Gastroesophageal sphincter (tissue), 3 donors: Measurements from ENCODE around the gene AFAP1.

Experiments used
- EP300 ChIP-seq: sonication (generic); formaldehyde crosslinking; IDR thresholded peaks from one replicate; pipeline ENCODE4 v1.6.1; 2017; ENCODE audit warnings: antibody characterized with exemption, mild to moderate bottlenecking
- POLR2A ChIP-seq, 2 donors: fragments of 450-650 bp; IDR thresholded peaks; one replicate each; pipeline ENCODE4 v1.6.1; 2017; ENCODE audit warnings: antibody characterized with exemption in 2 of 2, mild to moderate bottlenecking in 2 of 2, moderate library complexity in 1 of 2
- POLR2AphosphoS5 ChIP-seq: sonication (generic); formaldehyde crosslinking; IDR thresholded peaks from one replicate; pipeline ENCODE4 v1.6.1; 2017; ENCODE audit warnings: antibody characterized with exemption
- TF ChIP-seq, protein P1 (sequence below), 4 experiments: fragments of 200-600 bp in 2 of 4; fragments of 450-650 bp in 2 of 4; sonication (generic) in 1 of 4; IDR thresholded peaks; one replicate each; pipeline ENCODE4 v1.5.1; 2017 to 2019; ENCODE audit warnings: antibody characterized with exemption in 4 of 4, mild to moderate bottlenecking in 2 of 4, moderate library complexity in 2 of 4

DNA sequence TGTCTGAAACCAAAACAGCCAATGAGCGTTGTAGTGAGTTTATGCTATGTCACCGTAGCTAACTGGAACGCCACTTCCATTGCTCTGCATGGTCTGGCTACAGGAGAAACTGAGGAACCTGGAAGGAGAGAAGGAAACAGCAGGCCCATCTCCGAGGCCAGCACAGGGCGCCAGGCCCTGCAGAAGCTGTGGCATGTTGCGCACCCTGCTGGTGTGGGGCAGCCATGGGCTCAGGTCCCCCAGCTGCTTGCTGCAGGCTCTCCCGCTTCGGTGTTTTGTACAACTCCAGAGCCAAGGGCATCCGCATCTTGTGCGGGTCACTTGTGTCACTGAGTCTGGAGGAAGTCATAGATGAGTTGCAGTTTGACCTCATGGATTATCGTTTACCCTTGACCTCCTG is 89.2 kb downstream of the AFAP1 start:
- TF ChIP-seq, protein P1, sequence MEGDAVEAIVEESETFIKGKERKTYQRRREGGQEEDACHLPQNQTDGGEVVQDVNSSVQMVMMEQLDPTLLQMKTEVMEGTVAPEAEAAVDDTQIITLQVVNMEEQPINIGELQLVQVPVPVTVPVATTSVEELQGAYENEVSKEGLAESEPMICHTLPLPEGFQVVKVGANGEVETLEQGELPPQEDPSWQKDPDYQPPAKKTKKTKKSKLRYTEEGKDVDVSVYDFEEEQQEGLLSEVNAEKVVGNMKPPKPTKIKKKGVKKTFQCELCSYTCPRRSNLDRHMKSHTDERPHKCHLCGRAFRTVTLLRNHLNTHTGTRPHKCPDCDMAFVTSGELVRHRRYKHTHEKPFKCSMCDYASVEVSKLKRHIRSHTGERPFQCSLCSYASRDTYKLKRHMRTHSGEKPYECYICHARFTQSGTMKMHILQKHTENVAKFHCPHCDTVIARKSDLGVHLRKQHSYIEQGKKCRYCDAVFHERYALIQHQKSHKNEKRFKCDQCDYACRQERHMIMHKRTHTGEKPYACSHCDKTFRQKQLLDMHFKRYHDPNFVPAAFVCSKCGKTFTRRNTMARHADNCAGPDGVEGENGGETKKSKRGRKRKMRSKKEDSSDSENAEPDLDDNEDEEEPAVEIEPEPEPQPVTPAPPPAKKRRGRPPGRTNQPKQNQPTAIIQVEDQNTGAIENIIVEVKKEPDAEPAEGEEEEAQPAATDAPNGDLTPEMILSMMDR (IDR thresholded peaks at IDR 0.05) = no peak
- TF ChIP-seq EP300 (no peak), POLR2AphosphoS5 (no peak), POLR2A (IDR thresholded peaks at IDR 0.05) (no peak)
